Measurements from ENCODE around the gene PTCH1.

DNA sequence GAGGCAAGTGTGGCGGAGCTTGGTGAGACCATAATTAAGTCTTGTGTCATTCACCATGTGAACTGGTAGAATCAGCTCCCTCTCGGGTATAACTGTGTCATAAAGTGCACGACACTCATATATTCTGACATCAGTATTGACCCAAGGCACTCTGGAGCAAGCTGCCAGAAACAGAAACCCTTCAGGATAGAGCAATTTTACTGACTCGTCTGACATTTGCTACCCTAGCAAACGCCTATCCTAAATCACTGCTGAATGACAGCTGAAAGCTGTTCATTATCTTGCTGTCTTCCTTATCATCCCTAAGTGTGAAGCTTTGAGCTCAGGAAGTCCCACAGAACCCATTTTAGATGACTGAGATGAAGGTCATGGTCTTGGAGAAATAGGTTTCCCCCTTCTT lies 27.8 kb downstream of the PTCH1 start:
- TF ChIP-seq CTCF (IDR thresholded peaks at IDR 0.05): no peak
- TF ChIP-seq POLR2A (IDR thresholded peaks at IDR 0.05): no peak
